CD8-positive, alpha-beta memory T cell (primary cell): ENCODE measurements around the gene GGT6. TPM values are rescaled to one million over a fixed set of nuclear protein-coding genes. Genes with fewer than 3 reads are reported as not detected.
"Not testable (repeated sequence)": the region's sequence is repeated elsewhere in the genome, so short reads cannot be mapped to it uniquely, and the experiment has no call there.

ENCODE experiments used
- CTCF ChIA-PET: fragments of 350-600 bp; sonication (Branson Sonifier 250); formaldehyde crosslinking; loops from one replicate; lab custom pipeline; 2021; ENCODE audit warnings: antibody characterized with exemption; lab: Charles Lee
- POLR2A ChIA-PET: fragments of 350-600 bp; sonication (Branson Sonifier 250); formaldehyde crosslinking; loops from one replicate; lab custom pipeline; 2021; ENCODE audit warnings: antibody characterized with exemption; lab: Charles Lee
- DNase-seq, 5 donors: peaks; one replicate each; pipeline versions ENCODE4 v3.0.0 to v3.0.0-alpha.2; 2020 to 2022; ENCODE audit warnings: mixed read lengths in 1 of 5
- H3K27ac ChIP-seq: one replicate; pipeline ENCODE4 v1.7.0; 2013; ENCODE audit warnings: low read depth, mild to moderate bottlenecking, low read length, moderate library complexity
- H3K27me3 ChIP-seq: 2 replicates; pipeline ENCODE4 v1.7.0; 2013; ENCODE audit warnings: low read length, mild to moderate bottlenecking; ENCODE audit not compliant: insufficient read depth, poor library complexity, severe bottlenecking
- H3K36me3 ChIP-seq: 2 replicates; pipeline ENCODE4 v1.7.0; 2013; ENCODE audit warnings: mild to moderate bottlenecking, low read length, moderate library complexity; ENCODE audit not compliant: insufficient read depth
- H3K4me1 ChIP-seq: 2 replicates; pipeline ENCODE4 v1.7.0; 2013; ENCODE audit warnings: mild to moderate bottlenecking, low read length, moderate library complexity; ENCODE audit not compliant: insufficient read depth
- H3K4me3 ChIP-seq: 2 replicates; pipeline ENCODE4 v1.7.0; 2013; ENCODE audit warnings: mild to moderate bottlenecking, low read length
- H3K9me3 ChIP-seq: 2 replicates; pipeline ENCODE4 v1.7.0; 2013; ENCODE audit warnings: mild to moderate bottlenecking, low read length
- H3K27ac Mint-ChIP-seq, 8 donors: one replicate each; pipeline ENCODE4 v1.8.0; 2020 to 2021; ENCODE audit warnings: mixed read lengths in 8 of 8, mild to moderate bottlenecking in 6 of 8, inconsistent platforms in 3 of 8, moderate library complexity in 3 of 8
- H3K27me3 Mint-ChIP-seq, 2 donors: one replicate each; pipeline ENCODE4 v1.8.0; 2020 to 2021; ENCODE audit warnings: mixed read lengths in 2 of 2, mild to moderate bottlenecking in 1 of 2, moderate library complexity in 1 of 2
- H3K36me3 Mint-ChIP-seq, 3 donors: one replicate each; pipeline ENCODE4 v1.8.0; 2020 to 2021; ENCODE audit warnings: mixed read lengths in 3 of 3, inconsistent platforms in 1 of 3, mild to moderate bottlenecking in 1 of 3
- H3K4me1 Mint-ChIP-seq, 3 donors: one replicate each; pipeline ENCODE4 v1.8.0; 2020 to 2021; ENCODE audit warnings: mixed read lengths in 3 of 3, inconsistent platforms in 1 of 3, mild to moderate bottlenecking in 1 of 3
- H3K4me3 Mint-ChIP-seq, 7 donors: one replicate each; pipeline ENCODE4 v1.8.0; 2020 to 2021; ENCODE audit warnings: mixed read lengths in 7 of 7, mild to moderate bottlenecking in 6 of 7, moderate library complexity in 4 of 7, inconsistent platforms in 2 of 7
- H3K9me3 Mint-ChIP-seq, 5 donors: one replicate each; pipeline ENCODE4 v1.8.0; 2020 to 2022; ENCODE audit warnings: mixed read lengths in 5 of 5, mild to moderate bottlenecking in 3 of 5, moderate library complexity in 2 of 5, inconsistent platforms in 1 of 5
- polyA plus RNA-seq: library from polyadenylated mRNA; unstranded; fragments of 300-500 nt; fragmentation: Illumina TruSeq; gene quantifications from one replicate; pipeline ENCODE4 v1.2.3, GENCODE V29; 2021
- total RNA-seq, 2 experiments: library from RNA; stranded (reverse); gene quantifications; one replicate each; pipeline ENCODE4 v1.2.3, GENCODE V29; 2021

GGT6 gene
- total and polyA plus RNA-seq, 3 experiments from 2014 or later, result not detected

GRCh38 chr17:4584101-4584916 lies 23.9 kb upstream of the GGT6 start, which contains the start of gene SMTNL2:
Gene SMTNL2, plus strand, starts transcription at chr17:4584529. Its CDS starts 77 bp downstream, at chr17:4584606.
- DNase-seq, result peak in 1 of 5 donors; percentile 19
- ChIA-PET POLR2A (no interaction called here), CTCF (no interaction called here)
- H3K27me3 Mint-ChIP-seq, result peaks cover 31 to 45% of the 10 kb centered on the region in 2 donors
- no peaks in the 10 kb centered on the region for H3K9me3 Mint-ChIP-seq
- no peak within 1 kb of the TSS for H3K27ac Mint-ChIP-seq
- H3K4me1 Mint-ChIP-seq, result peaks cover 4 to 14% (median 4%) of the 10 kb centered on the region in 3 donors
- Histone ChIP-seq H3K4me1 (no peaks in the 10 kb centered on the region), H3K27ac (no peak within 1 kb of the TSS), H3K27me3 (peaks cover 22% of the 10 kb centered on the region), H3K36me3 (no peaks in the 10 kb centered on the region), H3K9me3 (no peaks in the 10 kb centered on the region), H3K4me3 (no peak within 1 kb of the TSS)
- peak within 1 kb of the TSS; percentile 7 to 82 (median 73) for H3K4me3 Mint-ChIP-seq
- H3K36me3 Mint-ChIP-seq, result no peaks in the 10 kb centered on the region

- peaks cover 4 to 14% (median 4%) of the 10 kb centered on the region in 3 donors for H3K4me1 Mint-ChIP-seq
- no peak overlapping the region for H3K27ac Mint-ChIP-seq
- peak in 1 of 5 donors; percentile 11 for DNase-seq
- no peaks in the 10 kb centered on the region for H3K9me3 Mint-ChIP-seq
- Histone ChIP-seq H3K36me3 (no peaks in the 10 kb centered on the region), H3K27me3 (peaks cover 22% of the 10 kb centered on the region), H3K27ac (no peak overlapping the region), H3K9me3 (no peaks in the 10 kb centered on the region), H3K4me1 (no peaks in the 10 kb centered on the region), H3K4me3 (no peak overlapping the region)
- H3K36me3 Mint-ChIP-seq, result no peaks in the 10 kb centered on the region
- ChIA-PET CTCF (no interaction called here), POLR2A (no interaction called here)
- peaks cover 31 to 45% of the 10 kb centered on the region in 2 donors for H3K27me3 Mint-ChIP-seq
- peak overlapping the region; percentile 7 to 82 (median 73) for H3K4me3 Mint-ChIP-seq
Measured at GRCh38 chr17:4583782-4584100, 23.4 kb upstream of the GGT6 start.

GRCh38 chr17:4583206-4583605 lies 22.8 kb upstream of the GGT6 start:
- peaks cover 31 to 45% of the 10 kb centered on the region in 2 donors for H3K27me3 Mint-ChIP-seq
- H3K36me3 Mint-ChIP-seq, result no peaks in the 10 kb centered on the region
- H3K4me1 Mint-ChIP-seq, result peaks cover 4 to 14% (median 4%) of the 10 kb centered on the region in 3 donors
- DNase-seq, result no peak
- Histone ChIP-seq H3K27me3 (peaks cover 22% of the 10 kb centered on the region), H3K4me3 (no peak overlapping the region), H3K36me3 (no peaks in the 10 kb centered on the region), H3K27ac (no peak overlapping the region), H3K9me3 (no peaks in the 10 kb centered on the region), H3K4me1 (no peaks in the 10 kb centered on the region)
- H3K9me3 Mint-ChIP-seq, result no peaks in the 10 kb centered on the region
- H3K27ac Mint-ChIP-seq, result no peak overlapping the region
- CTCF ChIA-PET, result no interaction called here
- H3K4me3 Mint-ChIP-seq, result peak overlapping the region in 4 of 7 donors; percentile 29 to 74 (median 55)
- POLR2A ChIA-PET, result no interaction called here

DNA sequence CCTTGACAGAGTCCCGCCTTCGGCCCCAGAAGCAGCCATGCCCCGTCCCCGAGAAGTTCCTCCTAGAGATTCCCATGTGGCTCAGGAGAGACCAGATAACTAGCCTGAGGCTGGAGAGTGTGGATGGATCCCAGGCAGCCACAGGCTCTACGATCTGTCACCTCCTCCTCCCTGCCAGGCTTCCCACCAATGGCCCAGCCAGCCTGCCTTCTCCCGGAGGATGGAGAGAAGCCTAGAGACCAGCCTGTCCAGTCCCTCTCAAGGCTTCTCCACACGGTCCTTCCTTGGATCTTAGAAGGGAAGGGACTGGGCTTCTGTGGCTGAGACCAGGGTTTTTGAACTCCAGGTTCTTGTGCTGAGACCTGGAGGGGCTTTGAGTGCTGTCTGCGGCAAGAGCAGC lies 22.3 kb upstream of the GGT6 start:
- CTCF ChIA-PET, result interaction anchor here (1.4 kb wide), 1 partner anchor 16 kb away, joined by 6 read pairs; no protein-coding TSS in a partner anchor
- POLR2A ChIA-PET, result no interaction called here
- Mint-ChIP-seq H3K4me1 (peaks cover 4 to 14% (median 4%) of the 10 kb centered on the region in 3 donors), H3K4me3 (no peak overlapping the region), H3K36me3 (no peaks in the 10 kb centered on the region), H3K27me3 (peaks cover 31 to 45% of the 10 kb centered on the region in 2 donors), H3K9me3 (no peaks in the 10 kb centered on the region), H3K27ac (no peak overlapping the region)
- Histone ChIP-seq H3K36me3 (no peaks in the 10 kb centered on the region), H3K9me3 (no peaks in the 10 kb centered on the region), H3K4me1 (no peaks in the 10 kb centered on the region), H3K4me3 (no peak overlapping the region), H3K27ac (no peak overlapping the region), H3K27me3 (peaks cover 22% of the 10 kb centered on the region)
- DNase-seq, result no peak

- ChIA-PET CTCF (interaction anchor here (1.4 kb wide), 1 partner anchor 15 kb away, joined by 6 read pairs; no protein-coding TSS in a partner anchor), POLR2A (no interaction called here)
- peaks cover 4 to 14% (median 4%) of the 10 kb centered on the region in 3 donors for H3K4me1 Mint-ChIP-seq
- Histone ChIP-seq H3K27ac (no peak overlapping the region), H3K27me3 (peaks cover 22% of the 10 kb centered on the region), H3K36me3 (no peaks in the 10 kb centered on the region), H3K9me3 (no peaks in the 10 kb centered on the region), H3K4me3 (no peak overlapping the region), H3K4me1 (no peaks in the 10 kb centered on the region)
- no peaks in the 10 kb centered on the region for H3K36me3 Mint-ChIP-seq
- H3K4me3 Mint-ChIP-seq, result no peak overlapping the region
- no peaks in the 10 kb centered on the region for H3K9me3 Mint-ChIP-seq
- H3K27me3 Mint-ChIP-seq, result peaks cover 31 to 45% of the 10 kb centered on the region in 2 donors
- H3K27ac Mint-ChIP-seq, result peak overlapping the region in 1 of 8 donors; percentile 67
- no peak for DNase-seq
Measured at GRCh38 chr17:4582101-4582501, 21.7 kb upstream of the GGT6 start.

DNA sequence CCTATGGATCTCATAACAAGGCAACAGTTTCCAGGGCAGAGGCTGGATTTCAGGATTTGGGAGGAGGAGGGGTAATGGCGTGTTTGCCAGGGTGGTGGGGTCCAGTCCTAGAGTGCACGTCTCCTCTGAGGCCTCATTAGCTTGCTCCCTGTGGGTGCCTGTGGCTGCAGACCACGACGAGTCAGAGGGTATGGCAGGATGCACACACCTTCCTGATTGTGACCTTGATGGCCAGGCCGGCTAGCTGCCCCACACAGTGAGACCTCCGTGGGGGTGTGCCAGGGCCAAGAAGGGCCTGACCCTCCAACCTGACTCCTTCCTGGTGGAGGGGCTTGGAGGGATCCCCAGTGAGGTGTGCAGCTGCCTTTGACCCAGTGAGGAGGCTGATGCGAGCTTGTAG lies 19.9 kb upstream of the GGT6 start:
- Histone ChIP-seq H3K4me1 (no peaks in the 10 kb centered on the region), H3K36me3 (no peaks in the 10 kb centered on the region), H3K27me3 (peaks cover 14% of the 10 kb centered on the region), H3K9me3 (no peaks in the 10 kb centered on the region), H3K27ac (no peak overlapping the region), H3K4me3 (no peak overlapping the region)
- no peak overlapping the region for H3K4me3 Mint-ChIP-seq
- no peaks in the 10 kb centered on the region for H3K9me3 Mint-ChIP-seq
- H3K4me1 Mint-ChIP-seq, result peaks cover 4 to 14% (median 4%) of the 10 kb centered on the region in 3 donors
- ChIA-PET POLR2A (no interaction called here), CTCF (interaction anchor here (1.4 kb wide), 1 partner anchor 14 kb away, joined by 7 read pairs; no protein-coding TSS in a partner anchor)
- no peaks in the 10 kb centered on the region for H3K36me3 Mint-ChIP-seq
- H3K27ac Mint-ChIP-seq, result peak overlapping the region in 1 of 8 donors; percentile 33
- DNase-seq, result no peak
- peaks cover 19 to 33% of the 10 kb centered on the region in 2 donors for H3K27me3 Mint-ChIP-seq

DNA sequence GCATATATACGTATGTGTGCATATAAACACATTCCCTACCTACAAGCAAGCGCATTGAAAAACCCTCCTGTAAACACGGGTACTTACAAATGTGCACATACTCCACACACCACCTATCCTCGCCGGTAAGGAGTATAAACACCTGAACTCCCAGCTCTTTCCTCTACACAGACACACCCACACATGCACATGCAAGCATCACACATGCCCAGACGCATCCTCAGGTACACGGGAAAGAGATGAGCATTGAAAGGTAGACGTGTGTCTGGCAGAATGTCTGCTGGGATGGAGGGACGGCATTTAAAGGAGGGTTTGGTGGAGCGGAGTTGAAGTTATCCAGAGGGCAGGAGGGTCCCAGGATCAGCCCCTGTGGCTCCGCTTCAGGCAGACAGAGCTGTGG lies 19.3 kb upstream of the GGT6 start:
- Histone ChIP-seq H3K9me3 (no peaks in the 10 kb centered on the region), H3K27ac (no peak overlapping the region), H3K27me3 (peaks cover 11% of the 10 kb centered on the region), H3K4me3 (no peak overlapping the region), H3K36me3 (no peaks in the 10 kb centered on the region), H3K4me1 (no peaks in the 10 kb centered on the region)
- Mint-ChIP-seq H3K4me1 (peaks cover 3 to 10% (median 4%) of the 10 kb centered on the region in 3 donors), H3K4me3 (no peak overlapping the region), H3K27ac (no peak overlapping the region), H3K27me3 (peaks cover 19 to 29% of the 10 kb centered on the region in 2 donors), H3K9me3 (no peaks in the 10 kb centered on the region), H3K36me3 (no peaks in the 10 kb centered on the region)
- DNase-seq, result no peak
- CTCF ChIA-PET, result interaction anchor here (1.4 kb wide), 1 partner anchor 13 kb away, joined by 7 read pairs; no protein-coding TSS in a partner anchor
- POLR2A ChIA-PET, result no interaction called here

GRCh38 chr17:4578349-4578748 lies 18.0 kb upstream of the GGT6 start:
- H3K9me3 Mint-ChIP-seq, H3K4me3 Mint-ChIP-seq, H3K27ac Mint-ChIP-seq, H3K27me3 ChIP-seq, H3K36me3 ChIP-seq, H3K4me1 ChIP-seq, H3K36me3 Mint-ChIP-seq, H3K9me3 ChIP-seq, DNase-seq, H3K27ac ChIP-seq, H3K4me3 ChIP-seq, POLR2A ChIA-PET, CTCF ChIA-PET: not testable (repeated sequence)
- Mint-ChIP-seq H3K27me3 (peaks cover 13 to 22% of the 10 kb centered on the region in 2 donors), H3K4me1 (peaks cover 3 to 12% (median 8%) of the 10 kb centered on the region in 3 donors)
